HepG2 (cell line): ENCODE results near the gene ME2. TPM values are rescaled to one million over a fixed set of nuclear protein-coding genes. Genes with fewer than 3 reads are reported as not detected.

Experiments used
- ATAC-seq: fragments of 200-7000 bp; cut with Tn5 transposase; 3 replicates; pipeline ENCODE4 v1.9.1; 2020; ENCODE audit warnings: mild to moderate bottlenecking, moderate library complexity
- BruUV-seq: library from RNA; stranded (reverse); fragments of 400-500 nt; replicated peaks from 2 replicates; lab custom pipeline; 2021; lab: Mats Ljungman, UMichigan
- CTCF ChIA-PET: fragments of 300-600 bp; formaldehyde crosslinking; extraction: SDS; loops from one replicate; lab custom pipeline; 2021; ENCODE audit warnings: low total read pairs, inconsistent platforms, low intra/inter-chr PET ratio; lab: Yijun Ruan, JAX
- POLR2A ChIA-PET: fragments of 350-600 bp; sonication (Branson Sonifier 250); formaldehyde crosslinking; loops from one replicate; lab custom pipeline; 2020; ENCODE audit warnings: antibody characterized with exemption, inconsistent platforms; lab: Yijun Ruan, JAX
- DNase-seq: peaks from one replicate; pipeline ENCODE4 v3.0.0-alpha.2; 2015; ENCODE audit warnings: low spot score
- FAIRE-seq: peaks from 3 replicates; lab custom pipeline; 2011; peaks lifted over from hg19 to GRCh38; lab: Jason Lieb, UNC
- H2AFZ ChIP-seq: one replicate; pipeline ENCODE4 v1.6.1; 2011; ENCODE audit warnings: low read length, inconsistent platforms
- H3K27ac ChIP-seq: fragments of 300-600 bp; 3 replicates; pipeline ENCODE4 v1.8.0; 2011; ENCODE audit warnings: mixed run types, mild to moderate bottlenecking, mixed read lengths, low read length, inconsistent platforms; ENCODE audit not compliant: insufficient read depth; ENCODE audit errors: extremely low read length
- H3K27me3 ChIP-seq, 2 experiments: fragments of 200-600 bp in 1 of 2; 2 replicates in 1 of 2; 3 replicates in 1 of 2; pipeline versions ENCODE4 v1.6.0 to v1.8.0; 2011; ENCODE audit warnings: low read length in 2 of 2, mild to moderate bottlenecking in 2 of 2, moderate library complexity in 2 of 2, inconsistent platforms in 1 of 2; ENCODE audit not compliant: insufficient read depth in 2 of 2, control insufficient read depth in 1 of 2
- H3K36me3 ChIP-seq, 2 experiments: fragments of 200-600 bp in 1 of 2; replicated peaks in 1 of 2; 2 replicates in 1 of 2; 3 replicates in 1 of 2; pipeline versions ENCODE4 v1.5.1 to v1.8.0; 2011; ENCODE audit warnings: low read length in 2 of 2, inconsistent platforms in 1 of 2; ENCODE audit not compliant: insufficient read depth in 2 of 2, control insufficient read depth in 1 of 2
- H3K4me1 ChIP-seq: 2 replicates; pipeline ENCODE4 v1.5.1; 2012; ENCODE audit warnings: low read length, inconsistent platforms; ENCODE audit not compliant: insufficient read depth
- H3K4me2 ChIP-seq: 2 replicates; pipeline ENCODE4 v1.6.0; 2011; ENCODE audit warnings: low read depth, low read length, inconsistent platforms
- H3K4me3 ChIP-seq, 3 experiments: fragments of 200-600 bp in 1 of 3; sonication (generic), shearing (Covaris generic) in 1 of 3; replicated peaks in 1 of 3; 2 replicates each; pipeline ENCODE4 v1.5.1; 2011 to 2016; ENCODE audit warnings: low read length in 3 of 3, inconsistent platforms in 2 of 3, low read depth in 2 of 3, mild to moderate bottlenecking in 2 of 3, control low read depth in 1 of 3, mixed read lengths in 1 of 3; ENCODE audit not compliant: insufficient read depth in 1 of 3
- H3K79me2 ChIP-seq: one replicate; pipeline ENCODE4 v1.6.1; 2011; ENCODE audit warnings: low read length, inconsistent platforms; ENCODE audit not compliant: insufficient read depth
- H3K9ac ChIP-seq: 2 replicates; pipeline ENCODE4 v1.6.0; 2011; ENCODE audit warnings: mild to moderate bottlenecking, low read depth, low read length, inconsistent platforms; ENCODE audit not compliant: insufficient read depth
- H3K9me3 ChIP-seq: 2 replicates; pipeline ENCODE4 v1.5.1; 2012; ENCODE audit warnings: mild to moderate bottlenecking, low read length
- H4K20me1 ChIP-seq: 2 replicates; pipeline ENCODE4 v1.6.0; 2011; ENCODE audit warnings: inconsistent platforms, mild to moderate bottlenecking, low read length, moderate library complexity; ENCODE audit not compliant: insufficient read depth
- HNRNPL ChIP-seq: fragments of 200-400 bp; formaldehyde crosslinking; IDR thresholded peaks from 2 replicates; pipeline ENCODE4 v1.6.1; 2017; ENCODE audit warnings: mild to moderate bottlenecking, low read depth, low read length
- HOXA9 ChIP-seq: sonication (generic); formaldehyde crosslinking; IDR thresholded peaks from 2 replicates; pipeline ENCODE4 v1.8.1; 2022; ENCODE audit warnings: missing genetic modification reagents, mild to moderate bottlenecking, moderate library complexity, borderline replicate concordance
- NFE2L2 ChIP-seq: fragments of 150-350 bp; IDR thresholded peaks from 2 replicates; pipeline ENCODE4 v1.6.1; 2014; ENCODE audit warnings: low read length
- PITX1 ChIP-seq: sonication (generic); formaldehyde crosslinking; IDR thresholded peaks from 2 replicates; pipeline ENCODE4 v1.5.1; 2020; ENCODE audit warnings: mild to moderate bottlenecking, missing genetic modification reagents
- RAD21 ChIP-seq: fragments of 450-650 bp; formaldehyde crosslinking; IDR thresholded peaks from 2 replicates; pipeline ENCODE4 v1.5.0; 2020; ENCODE audit warnings: mild to moderate bottlenecking
- REL ChIP-seq: sonication (generic); formaldehyde crosslinking; conservative IDR thresholded peaks from 2 replicates; pipeline ENCODE4 v1.8.0; 2022; ENCODE audit warnings: mild to moderate bottlenecking, missing genetic modification reagents, moderate library complexity
- ZFP37 ChIP-seq: sonication (generic); formaldehyde crosslinking; IDR thresholded peaks from 2 replicates; pipeline ENCODE4 v1.4.0; 2020; ENCODE audit warnings: missing genetic modification reagents, borderline replicate concordance
- ZFP82 ChIP-seq: sonication (generic); formaldehyde crosslinking; IDR thresholded peaks from 2 replicates; pipeline ENCODE4 v1.5.1; 2020; ENCODE audit warnings: mild to moderate bottlenecking, missing genetic modification reagents, borderline replicate concordance
- ZNF350 ChIP-seq: sonication (generic); formaldehyde crosslinking; IDR thresholded peaks from 2 replicates; pipeline ENCODE4 v1.4.0; 2020; ENCODE audit warnings: mild to moderate bottlenecking, low read depth, missing genetic modification reagents, borderline replicate concordance
- WGBS: methylation state at CpG from one replicate; pipeline ENCODE4 v1.1.6; 2017; ENCODE audit warnings: low lambda C conversion rate; 5-methylcytosine and 5-hydroxymethylcytosine counted together
- in situ Hi-C: cut with HindIII; loops from 2 replicates; pipeline ENCODE4 v1.10.0; 2017; ENCODE audit warnings: low pct_unique_long_range_greater_than_20kb; ENCODE audit not compliant: extremely low pct_ligation_motif_present
- intact Hi-C: fragments of 100-400 bp; cut with micrococcal nuclease; formaldehyde crosslinking; loops from one replicate; pipeline ENCODE4 v1.10.0; 2022; ENCODE audit not compliant: unreplicated experiment
- polyA plus RNA-seq, 8 experiments: library from polyadenylated mRNA; depleted of rRNA in 3 of 8; stranded (reverse) in 7 of 8; unstranded in 1 of 8; fragments of >200 nt; fragmentation: Illumina TruSeq in 4 of 8; extraction: Trizol in 4 of 8; gene quantifications; 2 replicates each; pipeline versions ENCODE4 v1.2.1 to v1.2.3, GENCODE V29; 2011 to 2016; ENCODE audit warnings: low read depth in 4 of 8, missing spikeins in 1 of 8, mixed read lengths in 1 of 8; ENCODE audit not compliant: insufficient read depth in 1 of 8
- total RNA-seq, 5 experiments: library from RNA; depleted of rRNA; stranded (reverse); fragments of >200 nt; fragmentation: Illumina TruSeq; extraction: Trizol; gene quantifications; 2 replicates each; pipeline ENCODE4 v1.2.3, GENCODE V29; 2016; ENCODE audit warnings: low read depth in 1 of 5
- TF ChIP-seq, protein P1 (sequence below): IDR thresholded peaks from 2 replicates; pipeline ENCODE4 v1.6.1; 2016; ENCODE audit warnings: mild to moderate bottlenecking
- TF ChIP-seq, protein P2 (sequence below): sonication (generic); formaldehyde crosslinking; IDR thresholded peaks from 2 replicates; pipeline ENCODE4 v1.9.0; 2022; ENCODE audit warnings: low read depth, missing genetic modification reagents

The ME2 gene
- total and polyA plus RNA-seq, 2 of the 13 experiments (the other 11 are each of a cell fraction or from before 2014, with no cell fraction given) = 17.3 to 20.6 TPM

DNA sequence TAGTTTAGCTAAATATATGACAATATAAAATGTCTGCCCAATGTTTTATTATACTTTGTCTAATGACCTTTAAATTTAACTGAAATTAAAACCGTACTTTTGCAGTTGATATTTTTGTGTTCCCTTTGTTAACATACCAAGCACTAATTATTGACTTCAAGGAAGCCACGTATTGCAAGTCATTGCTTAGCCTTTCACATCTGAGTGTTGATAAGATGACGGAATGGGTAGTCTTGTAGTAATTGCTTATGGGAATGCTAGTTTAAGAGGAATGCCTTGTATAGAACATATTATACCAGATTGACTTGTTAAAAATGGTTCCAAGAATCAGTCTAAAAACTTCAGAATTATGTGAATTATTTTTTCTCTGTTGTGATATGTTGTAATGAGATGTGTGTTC is 74.9 kb downstream of the ME2 start:
- ATAC-seq (no peak), DNase-seq (no peak), FAIRE-seq (no peak)
- BruUV-seq = no TSS peak
- H3K36me3 ChIP-seq = no peaks in the 10 kb centered on the region
- H3K79me2 ChIP-seq = no peaks in the 10 kb centered on the region
- ChIA-PET POLR2A (no interaction called here), CTCF (no interaction called here)
- intact Hi-C loops = no loop called here
- H2AFZ ChIP-seq = no peak overlapping the region
- no peaks in the 10 kb centered on the region for H3K9me3 ChIP-seq
- no peak for TF ChIP-seq REL (CRISPR knock-in tag)
- peak; percentile 33; the same call in 1 of the 2 replicates for TF ChIP-seq NFE2L2
- H3K4me3 ChIP-seq = no peak overlapping the region
- no peak overlapping the region for H3K9ac ChIP-seq
- 49% methylated on average over 3 of the region's 3 CpGs for WGBS
- in situ Hi-C loops = no loop called here
- H3K4me1 ChIP-seq = no peaks in the 10 kb centered on the region
- H3K27ac ChIP-seq = no peak overlapping the region
- H3K27me3 ChIP-seq = no peaks in the 10 kb centered on the region
- no peak overlapping the region for H3K4me2 ChIP-seq
- H4K20me1 ChIP-seq = no peaks in the 10 kb centered on the region

DNA sequence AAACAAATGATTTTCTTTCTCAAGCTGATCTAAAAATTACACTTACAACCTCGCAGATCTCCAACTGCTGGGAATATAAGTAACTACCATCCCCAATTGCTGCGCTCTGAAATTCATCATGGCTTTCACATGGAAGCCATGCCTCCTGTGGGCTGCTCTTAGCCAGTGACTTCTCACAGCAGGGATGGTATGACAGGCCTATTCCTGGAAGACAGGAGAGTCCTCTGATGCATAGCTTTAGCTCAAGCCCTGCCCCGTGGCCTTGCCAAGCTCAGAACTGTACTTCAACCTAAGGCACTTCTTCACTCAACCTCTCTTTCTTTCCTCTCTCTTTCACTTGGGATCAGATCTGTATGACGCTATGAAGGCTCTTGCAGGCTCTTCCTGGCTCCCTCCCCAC is 76.3 kb downstream of the ME2 start:
- Histone ChIP-seq H3K36me3 (no peaks in the 10 kb centered on the region), H3K27ac (no peak overlapping the region), H3K4me1 (peaks cover 10% of the 10 kb centered on the region), H4K20me1 (no peaks in the 10 kb centered on the region), H2AFZ (no peak overlapping the region), H3K9me3 (no peaks in the 10 kb centered on the region), H3K27me3 (no peaks in the 10 kb centered on the region), H3K4me2 (no peak overlapping the region), H3K4me3 (no peak overlapping the region), H3K9ac (no peak overlapping the region), H3K79me2 (no peaks in the 10 kb centered on the region)
- TF ChIP-seq ZFP82 (no peak), HNRNPL (no peak), HOXA9 (no peak), PITX1 (no peak), ZNF350 (no peak), RAD21 (CRISPR knock-in tag) (no peak), ZFP37 (CRISPR knock-in tag) (no peak)
- TF ChIP-seq, protein P1, sequence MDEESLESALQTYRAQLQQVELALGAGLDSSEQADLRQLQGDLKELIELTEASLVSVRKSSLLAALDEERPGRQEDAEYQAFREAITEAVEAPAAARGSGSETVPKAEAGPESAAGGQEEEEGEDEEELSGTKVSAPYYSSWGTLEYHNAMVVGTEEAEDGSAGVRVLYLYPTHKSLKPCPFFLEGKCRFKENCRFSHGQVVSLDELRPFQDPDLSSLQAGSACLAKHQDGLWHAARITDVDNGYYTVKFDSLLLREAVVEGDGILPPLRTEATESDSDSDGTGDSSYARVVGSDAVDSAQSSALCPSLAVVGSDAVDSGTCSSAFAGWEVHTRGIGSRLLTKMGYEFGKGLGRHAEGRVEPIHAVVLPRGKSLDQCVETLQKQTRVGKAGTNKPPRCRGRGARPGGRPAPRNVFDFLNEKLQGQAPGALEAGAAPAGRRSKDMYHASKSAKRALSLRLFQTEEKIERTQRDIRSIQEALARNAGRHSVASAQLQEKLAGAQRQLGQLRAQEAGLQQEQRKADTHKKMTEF (CRISPR knock-in tag) = no peak
- TF ChIP-seq, protein P2, sequence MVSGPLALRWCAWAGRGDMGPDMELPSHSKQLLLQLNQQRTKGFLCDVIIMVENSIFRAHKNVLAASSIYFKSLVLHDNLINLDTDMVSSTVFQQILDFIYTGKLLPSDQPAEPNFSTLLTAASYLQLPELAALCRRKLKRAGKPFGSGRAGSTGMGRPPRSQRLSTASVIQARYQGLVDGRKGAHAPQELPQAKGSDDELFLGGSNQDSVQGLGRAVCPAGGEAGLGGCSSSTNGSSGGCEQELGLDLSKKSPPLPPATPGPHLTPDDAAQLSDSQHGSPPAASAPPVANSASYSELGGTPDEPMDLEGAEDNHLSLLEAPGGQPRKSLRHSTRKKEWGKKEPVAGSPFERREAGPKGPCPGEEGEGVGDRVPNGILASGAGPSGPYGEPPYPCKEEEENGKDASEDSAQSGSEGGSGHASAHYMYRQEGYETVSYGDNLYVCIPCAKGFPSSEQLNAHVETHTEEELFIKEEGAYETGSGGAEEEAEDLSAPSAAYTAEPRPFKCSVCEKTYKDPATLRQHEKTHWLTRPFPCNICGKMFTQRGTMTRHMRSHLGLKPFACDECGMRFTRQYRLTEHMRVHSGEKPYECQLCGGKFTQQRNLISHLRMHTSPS = no peak
- DNase-seq (no peak), FAIRE-seq (no peak), ATAC-seq (peak; percentile 50)
- 42% methylated on average over 4 of the region's 4 CpGs for WGBS
- ChIA-PET CTCF (no interaction called here), POLR2A (interaction anchor here (0.9 kb wide), 1 partner anchor 13 kb away, joined by 4 read pairs; the partner anchor contains the start of gene ELAC1)
- no TSS peak for BruUV-seq
- intact Hi-C loops (no loop called here), in situ Hi-C loops (no loop called here)
